GM19452 (cell line): ENCODE measurements around the gene CYP26B1.

Source experiments
- ATAC-seq: cut with Tn5 transposase; IDR thresholded peaks from one replicate; pipeline ENCODE4 v1.9.1; 2021; ENCODE audit not compliant: unreplicated experiment

The CYP26B1 gene

GRCh38 chr2:72083751-72084583 is 63.7 kb downstream of the CYP26B1 start:
- no peak for ATAC-seq

DNA sequence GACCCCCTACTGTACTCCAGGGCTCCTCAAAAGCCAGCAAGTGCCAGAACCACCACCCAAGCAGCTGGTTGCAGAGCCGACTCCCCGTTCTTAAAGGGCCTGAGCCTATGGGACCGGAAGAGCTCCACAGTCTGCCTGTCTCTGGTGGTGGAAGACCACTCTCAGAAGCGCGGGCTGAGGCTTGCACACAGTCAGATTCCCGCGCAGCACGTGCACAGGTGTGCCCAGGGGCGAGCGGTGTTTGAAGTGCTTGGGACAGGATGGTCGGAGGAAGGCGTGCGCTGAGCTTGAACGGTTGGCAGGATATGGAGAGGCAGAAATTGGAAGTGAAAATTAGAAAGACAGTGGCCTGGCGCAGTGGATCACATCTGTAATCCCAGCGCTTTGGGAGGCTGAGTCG is 64.8 kb downstream of the CYP26B1 start:
- no peak for ATAC-seq

- no peak for ATAC-seq
Measured at GRCh38 chr2:72082021-72082601, 65.6 kb downstream of the CYP26B1 start.

GRCh38 chr2:72081451-72081850 is 66.2 kb downstream of the CYP26B1 start:
- ATAC-seq = no peak

- no peak for ATAC-seq
Measured at GRCh38 chr2:72080286-72081145, 67.1 kb downstream of the CYP26B1 start.
